Neural progenitor cell (in vitro differentiated cells): ENCODE results near the gene PRKCA. TPM values are rescaled to one million over a fixed set of nuclear protein-coding genes. Genes with fewer than 3 reads are reported as not detected.

Experiments used
- DNase-seq: peaks from one replicate; pipeline ENCODE4 v3.0.0-alpha.2; 2016; ENCODE audit warnings: low spot score
- H2AFZ ChIP-seq: fragments of 200-600 bp; sonication (generic); replicated peaks from 2 replicates; pipeline ENCODE4 v1.6.1; 2016; ENCODE audit warnings: antibody characterized with exemption
- H3F3A ChIP-seq: fragments of 200-600 bp; sonication (generic); 2 replicates; pipeline ENCODE4 v1.6.1; 2016; ENCODE audit warnings: antibody characterized with exemption, low read depth
- H3K27ac ChIP-seq: fragments of 200-600 bp; sonication (generic); 2 replicates; pipeline ENCODE4 v1.5.1; 2016; ENCODE audit warnings: mild to moderate bottlenecking
- H3K27me3 ChIP-seq: fragments of 200-600 bp; sonication (generic); 2 replicates; pipeline ENCODE4 v1.6.1; 2016; ENCODE audit warnings: mild to moderate bottlenecking, moderate library complexity
- H3K36me3 ChIP-seq: fragments of 200-600 bp; sonication (generic); 2 replicates; pipeline ENCODE4 v1.5.1; 2016
- H3K4me1 ChIP-seq: fragments of 200-600 bp; sonication (generic); 2 replicates; pipeline ENCODE4 v1.6.1; 2016; ENCODE audit warnings: mixed run types
- H3K4me2 ChIP-seq: fragments of 200-600 bp; sonication (generic); 2 replicates; pipeline ENCODE4 v1.6.1; 2016
- H3K4me3 ChIP-seq: fragments of 200-600 bp; sonication (generic); 2 replicates; pipeline ENCODE4 v1.5.1; 2016
- H3K79me2 ChIP-seq: fragments of 200-600 bp; sonication (generic); 2 replicates; pipeline ENCODE4 v1.6.1; 2016; ENCODE audit warnings: low read depth
- H3K9ac ChIP-seq: fragments of 200-600 bp; sonication (generic); 2 replicates; pipeline ENCODE4 v1.6.1; 2016
- H3K9me3 ChIP-seq: fragments of 200-600 bp; sonication (generic); 2 replicates; pipeline ENCODE4 v1.5.1; 2016; ENCODE audit warnings: low read depth
- H4K20me1 ChIP-seq: fragments of 200-600 bp; sonication (generic); 2 replicates; pipeline ENCODE4 v1.6.1; 2016; ENCODE audit warnings: low read depth
- H3K27ac Mint-ChIP-seq: 3 replicates; pipeline ENCODE4 v1.8.0; 2021; ENCODE audit warnings: mixed read lengths
- H3K27me3 Mint-ChIP-seq: 2 replicates; pipeline ENCODE4 v1.8.0; 2022; ENCODE audit warnings: low read depth, mild to moderate bottlenecking, inconsistent platforms, moderate library complexity, mixed read lengths; ENCODE audit not compliant: insufficient read depth
- H3K36me3 Mint-ChIP-seq: 3 replicates; pipeline ENCODE4 v1.8.0; 2021; ENCODE audit warnings: mixed read lengths
- H3K4me1 Mint-ChIP-seq: 3 replicates; pipeline ENCODE4 v1.8.0; 2021; ENCODE audit warnings: mixed read lengths
- H3K4me3 Mint-ChIP-seq: 3 replicates; pipeline ENCODE4 v1.8.0; 2021; ENCODE audit warnings: mild to moderate bottlenecking, moderate library complexity, mixed read lengths
- H3K9me3 Mint-ChIP-seq: 3 replicates; pipeline ENCODE4 v1.8.0; 2020; ENCODE audit warnings: mixed read lengths
- EZH2 ChIP-seq: fragments of 200-600 bp; sonication (generic); IDR thresholded peaks from 2 replicates; pipeline ENCODE4 v1.6.1; 2017; ENCODE audit warnings: antibody characterized with exemption, mild to moderate bottlenecking, moderate library complexity
- EZH2phosphoT487 ChIP-seq: fragments of 200-600 bp; sonication (generic); IDR thresholded peaks from 2 replicates; pipeline ENCODE4 v1.6.1; 2017; ENCODE audit warnings: antibody characterized with exemption
- total RNA-seq: library from RNA; depleted of rRNA; stranded (reverse); fragments of >200 nt; gene quantifications from 2 replicates; pipeline ENCODE4 v1.2.3, GENCODE V29; 2015; ENCODE audit warnings: low replicate concordance
- TF ChIP-seq, protein P1 (sequence below): fragments of 200-600 bp; sonication (generic); IDR thresholded peaks from 2 replicates; pipeline ENCODE4 v1.5.1; 2017; ENCODE audit warnings: antibody characterized with exemption, mild to moderate bottlenecking

The PRKCA gene
- total RNA-seq, 1 donor from 2014 or later, result 2.1 TPM

GRCh38 chr17:66810951-66811682 lies 508.7 kb downstream of the PRKCA start:
- Histone ChIP-seq H3K9ac (no peak overlapping the region), H4K20me1 (no peaks in the 10 kb centered on the region), H3K36me3 (no peaks in the 10 kb centered on the region), H3K4me1 (no peaks in the 10 kb centered on the region), H3K9me3 (no peaks in the 10 kb centered on the region), H2AFZ (no peak overlapping the region), H3K4me3 (no peak overlapping the region), H3K27ac (no peak overlapping the region), H3K27me3 (no peaks in the 10 kb centered on the region), H3K79me2 (no peaks in the 10 kb centered on the region), H3F3A (no peaks in the 10 kb centered on the region), H3K4me2 (no peak overlapping the region)
- H3K4me3 Mint-ChIP-seq, result no peak overlapping the region
- H3K4me1 Mint-ChIP-seq, result peaks cover 44% of the 10 kb centered on the region
- H3K27ac Mint-ChIP-seq, result peak overlapping the region; percentile 79
- no peaks in the 10 kb centered on the region for H3K9me3 Mint-ChIP-seq
- H3K27me3 Mint-ChIP-seq, result peaks cover 2% of the 10 kb centered on the region
- H3K36me3 Mint-ChIP-seq, result peaks cover 2% of the 10 kb centered on the region
- no peak for DNase-seq
- TF ChIP-seq EZH2phosphoT487, result no peak
- no peak for TF ChIP-seq EZH2
- TF ChIP-seq, protein P1, sequence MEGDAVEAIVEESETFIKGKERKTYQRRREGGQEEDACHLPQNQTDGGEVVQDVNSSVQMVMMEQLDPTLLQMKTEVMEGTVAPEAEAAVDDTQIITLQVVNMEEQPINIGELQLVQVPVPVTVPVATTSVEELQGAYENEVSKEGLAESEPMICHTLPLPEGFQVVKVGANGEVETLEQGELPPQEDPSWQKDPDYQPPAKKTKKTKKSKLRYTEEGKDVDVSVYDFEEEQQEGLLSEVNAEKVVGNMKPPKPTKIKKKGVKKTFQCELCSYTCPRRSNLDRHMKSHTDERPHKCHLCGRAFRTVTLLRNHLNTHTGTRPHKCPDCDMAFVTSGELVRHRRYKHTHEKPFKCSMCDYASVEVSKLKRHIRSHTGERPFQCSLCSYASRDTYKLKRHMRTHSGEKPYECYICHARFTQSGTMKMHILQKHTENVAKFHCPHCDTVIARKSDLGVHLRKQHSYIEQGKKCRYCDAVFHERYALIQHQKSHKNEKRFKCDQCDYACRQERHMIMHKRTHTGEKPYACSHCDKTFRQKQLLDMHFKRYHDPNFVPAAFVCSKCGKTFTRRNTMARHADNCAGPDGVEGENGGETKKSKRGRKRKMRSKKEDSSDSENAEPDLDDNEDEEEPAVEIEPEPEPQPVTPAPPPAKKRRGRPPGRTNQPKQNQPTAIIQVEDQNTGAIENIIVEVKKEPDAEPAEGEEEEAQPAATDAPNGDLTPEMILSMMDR, result no peak

- no peaks in the 10 kb centered on the region for H3K27me3 ChIP-seq
Measured at GRCh38 chr17:66811683-66812054, 509.3 kb downstream of the PRKCA start.

GRCh38 chr17:66812571-66812970 lies 510.2 kb downstream of the PRKCA start:
- Histone ChIP-seq H3K9ac (no peak overlapping the region), H3K79me2 (no peaks in the 10 kb centered on the region), H3K4me2 (no peak overlapping the region), H3F3A (no peaks in the 10 kb centered on the region), H3K4me3 (no peak overlapping the region), H4K20me1 (no peaks in the 10 kb centered on the region), H3K27me3 (no peaks in the 10 kb centered on the region), H3K27ac (no peak overlapping the region), H2AFZ (no peak overlapping the region), H3K4me1 (no peaks in the 10 kb centered on the region), H3K9me3 (no peaks in the 10 kb centered on the region), H3K36me3 (no peaks in the 10 kb centered on the region)
- Mint-ChIP-seq H3K4me1 (peaks cover 36% of the 10 kb centered on the region), H3K36me3 (peaks cover 2% of the 10 kb centered on the region), H3K27me3 (peaks cover 1% of the 10 kb centered on the region), H3K9me3 (peaks cover 5% of the 10 kb centered on the region), H3K4me3 (no peak overlapping the region), H3K27ac (peak overlapping the region; percentile 95)
- TF ChIP-seq EZH2 (no peak), EZH2phosphoT487 (no peak)
- TF ChIP-seq, protein P1, result no peak
- DNase-seq, result no peak

More at GRCh38 chr17:66811683-66812054, 509.3 kb downstream of the PRKCA start:
- Histone ChIP-seq H3K4me1 (no peaks in the 10 kb centered on the region), H3K79me2 (no peaks in the 10 kb centered on the region), H3F3A (no peaks in the 10 kb centered on the region), H2AFZ (no peak overlapping the region), H3K9me3 (no peaks in the 10 kb centered on the region), H3K27ac (no peak overlapping the region), H3K36me3 (no peaks in the 10 kb centered on the region), H4K20me1 (no peaks in the 10 kb centered on the region), H3K4me3 (no peak overlapping the region), H3K4me2 (no peak overlapping the region), H3K9ac (no peak overlapping the region)
- TF ChIP-seq EZH2phosphoT487 (no peak), EZH2 (no peak)
- TF ChIP-seq, protein P1, result no peak
- Mint-ChIP-seq H3K9me3 (no peaks in the 10 kb centered on the region), H3K27me3 (peaks cover 2% of the 10 kb centered on the region), H3K27ac (peak overlapping the region; percentile 79), H3K36me3 (peaks cover 2% of the 10 kb centered on the region), H3K4me3 (no peak overlapping the region), H3K4me1 (peaks cover 41% of the 10 kb centered on the region)
- no peak for DNase-seq
